Pancreas (tissue), 10 donors: ENCODE measurements around the gene IBA57. TPM values are rescaled to one million over a fixed set of nuclear protein-coding genes. Genes with fewer than 3 reads are reported as not detected.

Source experiments
- ATAC-seq, 4 donors: fragments of 200-7000 bp; cut with Tn5 transposase; one replicate each; pipeline versions ENCODE4 v1.8.0 to v1.9.1; 2020; ENCODE audit warnings: mild to moderate bottlenecking in 4 of 4, moderate library complexity in 4 of 4
- DNase-seq, 6 donors: peaks; one replicate each; pipeline ENCODE4 v3.0.0-alpha.2; 2020
- FAIRE-seq: peaks from 2 replicates; lab custom pipeline; 2012; peaks lifted over from hg19 to GRCh38; lab: Jason Lieb, UNC
- H3K27ac ChIP-seq, 4 donors: fragments of 200-600 bp; sonication (generic); 1 replicate in 3 of 4; 2 replicates in 1 of 4; pipeline versions ENCODE4 v1.5.0 to v1.8.0; 2020
- H3K27me3 ChIP-seq, 4 donors: fragments of 200-600 bp; one replicate each; pipeline ENCODE4 v1.8.0; 2021
- H3K36me3 ChIP-seq, 3 donors: fragments of 200-600 bp; sonication (generic) in 1 of 3; one replicate each; pipeline versions ENCODE4 v1.5.0 to v1.8.0; 2020 to 2021
- H3K4me1 ChIP-seq, 3 donors: fragments of 200-600 bp; one replicate each; pipeline ENCODE4 v1.8.0; 2021
- H3K4me3 ChIP-seq, 4 donors: fragments of 200-600 bp; sonication (generic) in 2 of 4; one replicate each; pipeline versions ENCODE4 v1.5.0 to v1.8.0; 2020 to 2021
- H3K9me3 ChIP-seq, 4 donors: fragments of 200-600 bp; one replicate each; pipeline ENCODE4 v1.8.0; 2021
- CTCF ChIP-seq, 4 donors: fragments of 200-600 bp; sonication (generic) in 3 of 4; IDR thresholded peaks; one replicate each; pipeline versions ENCODE4 v1.5.0 to v1.8.0; 2021; ENCODE audit warnings: antibody characterized with exemption in 4 of 4
- WGBS, 2 donors: extraction: QIAGEN DNeasy Blood & Tissue Kit; methylation state at CpG; one replicate each; pipeline ENCODE4 v1.1.7; 2013; 5-methylcytosine and 5-hydroxymethylcytosine counted together
- intact Hi-C, 3 donors: fragments of 100-400 bp; cut with DNase I; formaldehyde crosslinking; loops; one replicate each; pipeline versions ENCODE4 v1.11.1 to v1.14.2; 2022
- polyA plus RNA-seq, 2 donors: library from polyadenylated mRNA; stranded (reverse); fragments of 200-250 nt; gene quantifications; one replicate each; pipeline ENCODE4 v1.2.3, GENCODE V29; 2013
- total RNA-seq, 6 donors: library from RNA; stranded (reverse); fragmentation: NEBNext Ultra II Directional in 4 of 6; extraction: Animal tissue kit (Norgen Biotek cat#: 25700) in 4 of 6; gene quantifications; one replicate each; pipeline versions ENCODE4 v1.2.1 to v1.2.4, GENCODE V29; 2021 to 2023
- donor health status: healthy with polysubstance abuse.
- donor health status: DM: no; HTN: no; CAD: no; lungs with moderate emphysema.
- donor health status: DM: no; HTN: no; CAD: no.
- donor health status: control.
- donor health status: control.
- donor health status: Bipolar disorder and iron deficiency.
- donor health status: DM: yes; HTN: yes; CAD: no.
- donor health status: DM: no; HTN: no; CAD: no.
- donor health status: DM: no; HTN: no; CAD: no.
- donor health status: DM: yes; HTN: yes; CAD: no.

Gene IBA57
- total and polyA plus RNA-seq, 8 donors = 2.4 to 14.4 (median 7.0) TPM

- intact Hi-C loops = no loop called here
- H3K4me3 ChIP-seq = no peak overlapping the region
- peaks cover 0 to 1% (median 0%) of the 10 kb centered on the region in 3 donors for H3K4me1 ChIP-seq
- H3K36me3 ChIP-seq = peaks cover 0 to 23% (median 0%) of the 10 kb centered on the region in 3 donors
- H3K27me3 ChIP-seq = no peaks in the 10 kb centered on the region
- ATAC-seq = no peak
- H3K9me3 ChIP-seq = no peaks in the 10 kb centered on the region
- no peak for TF ChIP-seq CTCF (IDR thresholded peaks at IDR 0.05)
- 74 to 79% methylated on average over 8 of the region's 8 CpGs for WGBS, 2 donors
- peak overlapping the region in 1 of 4 donors; percentile 13 for H3K27ac ChIP-seq
- DNase-seq = peak in 3 of 6 donors; percentile 10 to 73 (median 20)
- no peak for FAIRE-seq
Measured at GRCh38 chr1:228148935-228149405, 16.6 kb upstream of the IBA57 start.

GRCh38 chr1:228149406-228150119 lies 16.0 kb upstream of the IBA57 start, which contains the start of gene GJC2:
Gene GJC2 (plus strand): TSS chr1:228149930. CDS start chr1:228157759, 7,829 bp downstream.
- no peak within 1 kb of the TSS for H3K4me3 ChIP-seq
- H3K27ac ChIP-seq = peak within 1 kb of the TSS; percentile 25 to 57 (median 36)
- H3K9me3 ChIP-seq = no peaks in the 10 kb centered on the region
- FAIRE-seq = no peak
- no peak for TF ChIP-seq CTCF (IDR thresholded peaks at IDR 0.05)
- no peaks in the 10 kb centered on the region for H3K4me1 ChIP-seq
- intact Hi-C loops = no loop called here
- WGBS, 2 donors = 71 to 76% methylated on average over 13 to 17 of the region's 17 CpGs
- ATAC-seq = peak in 3 of 4 donors; percentile 13 to 31 (median 23)
- no peaks in the 10 kb centered on the region for H3K27me3 ChIP-seq
- H3K36me3 ChIP-seq = peaks cover 0 to 23% (median 0%) of the 10 kb centered on the region in 3 donors
- peak in 3 of 6 donors; percentile 29 to 71 (median 49) for DNase-seq

- peak in 3 of 6 donors; percentile 27 to 79 (median 57) for DNase-seq
- TF ChIP-seq CTCF (IDR thresholded peaks at IDR 0.05) = no peak
- Histone ChIP-seq H3K4me3 (no peak overlapping the region), H3K9me3 (no peaks in the 10 kb centered on the region), H3K36me3 (peaks cover 0 to 23% (median 0%) of the 10 kb centered on the region in 3 donors), H3K27ac (peak overlapping the region; percentile 25 to 57 (median 36)), H3K27me3 (no peaks in the 10 kb centered on the region), H3K4me1 (no peaks in the 10 kb centered on the region)
- 73 to 74% methylated on average over 7 of the region's 7 CpGs for WGBS, 2 donors
- intact Hi-C loops = no loop called here
- ATAC-seq = peak in 3 of 4 donors; percentile 2 to 11 (median 4)
- no peak for FAIRE-seq
Measured at GRCh38 chr1:228150120-228150460, 15.5 kb upstream of the IBA57 start.

- intact Hi-C loops = no loop called here
- Histone ChIP-seq H3K9me3 (no peaks in the 10 kb centered on the region), H3K4me1 (no peaks in the 10 kb centered on the region), H3K36me3 (peaks cover 0 to 23% (median 0%) of the 10 kb centered on the region in 3 donors), H3K27ac (peak overlapping the region; percentile 25 to 57 (median 36)), H3K27me3 (no peaks in the 10 kb centered on the region), H3K4me3 (no peak overlapping the region)
- FAIRE-seq (no peak), ATAC-seq (peak; percentile 26 to 60 (median 32)), DNase-seq (peak in 4 of 6 donors; percentile 44 to 81 (median 60))
- WGBS, 2 donors = 39 to 57% methylated on average over 11 to 17 of the region's 17 CpGs
- TF ChIP-seq CTCF (IDR thresholded peaks at IDR 0.05) = no peak
Measured at GRCh38 chr1:228150461-228151179, 15.0 kb upstream of the IBA57 start.
